ENCODE results near the gene CISD1. TPM values are rescaled to one million over a fixed set of nuclear protein-coding genes. Genes with fewer than 3 reads are reported as not detected.

CISD1 gene
- polyA plus RNA-seq, 1 donor from 2014 or later, result 86.3 TPM

- no peaks in the 10 kb centered on the region for H3K27me3 ChIP-seq (ENCODE audit: insufficient read depth, low read depth, low read length)
- no peak overlapping the region for H3K27ac ChIP-seq (ENCODE audit: low read length)
- H3K9me3 ChIP-seq (ENCODE audit: low read length), result no peaks in the 10 kb centered on the region
- no peak overlapping the region for H3K4me3 ChIP-seq (ENCODE audit: low read length)
- no peak overlapping the region for H3K9ac ChIP-seq (ENCODE audit: low read length)
- H4K20me1 ChIP-seq (ENCODE audit: insufficient read depth), result no peaks in the 10 kb centered on the region
- no peak overlapping the region for H2AFZ ChIP-seq (ENCODE audit: low read depth, low read length)
- H3K36me3 ChIP-seq (ENCODE audit: insufficient read depth, low read length), result no peaks in the 10 kb centered on the region
- H3K9me2 ChIP-seq (ENCODE audit: insufficient read depth, low read length), result no peaks in the 10 kb centered on the region
- H3F3A ChIP-seq (ENCODE audit: insufficient read depth, low read length, poor library complexity, severe bottlenecking), result no peaks in the 10 kb centered on the region
- no peak overlapping the region for H3K4me2 ChIP-seq (ENCODE audit: low read length)
- H3K79me2 ChIP-seq (replicated peaks; ENCODE audit: insufficient read depth, low read length), result no peaks in the 10 kb centered on the region
- TF ChIP-seq SMC3 (conservative IDR thresholded peaks at IDR 0.05; ENCODE audit: poor library complexity) (no peak), RAD21 (conservative IDR thresholded peaks at IDR 0.05) (no peak), POLR2AphosphoS5 (IDR thresholded peaks at IDR 0.05) (no peak), EP300 (conservative IDR thresholded peaks at IDR 0.05; ENCODE audit: poor library complexity, severe bottlenecking) (no peak), MXI1 (conservative IDR thresholded peaks at IDR 0.05; ENCODE audit: poor library complexity, severe bottlenecking) (no peak), REST (IDR thresholded peaks at IDR 0.05; ENCODE audit: borderline replicate concordance) (no peak), TAF1 (IDR thresholded peaks at IDR 0.05; ENCODE audit: low read depth) (no peak), EZH2 (IDR thresholded peaks at IDR 0.05; ENCODE audit: borderline replicate concordance, insufficient read depth, low read length, poor library complexity, severe bottlenecking) (no peak), CTCF (IDR thresholded peaks at IDR 0.05; ENCODE audit: poor library complexity, severe bottlenecking) (no peak)
Observed at GRCh38 chr10:58318346-58318745, 49.4 kb downstream of the CISD1 start.

- Histone ChIP-seq H3K4me2 (ENCODE audit: low read length) (no peak overlapping the region), H3K4me3 (ENCODE audit: low read length) (no peak overlapping the region), H3K9me3 (ENCODE audit: low read length) (no peaks in the 10 kb centered on the region), H3K9ac (ENCODE audit: low read length) (no peak overlapping the region), H3K9me2 (ENCODE audit: insufficient read depth, low read length) (no peaks in the 10 kb centered on the region), H3K79me2 (replicated peaks; ENCODE audit: insufficient read depth, low read length) (no peaks in the 10 kb centered on the region), H3K36me3 (ENCODE audit: insufficient read depth, low read length) (no peaks in the 10 kb centered on the region), H4K20me1 (ENCODE audit: insufficient read depth) (no peaks in the 10 kb centered on the region), H3K27me3 (ENCODE audit: insufficient read depth, low read depth, low read length) (no peaks in the 10 kb centered on the region), H3F3A (ENCODE audit: insufficient read depth, low read length, poor library complexity, severe bottlenecking) (no peaks in the 10 kb centered on the region), H2AFZ (ENCODE audit: low read depth, low read length) (no peak overlapping the region), H3K27ac (ENCODE audit: low read length) (no peak overlapping the region)
- no peak for TF ChIP-seq POLR2AphosphoS5 (IDR thresholded peaks at IDR 0.05)
- no peak for TF ChIP-seq REST (IDR thresholded peaks at IDR 0.05; ENCODE audit: borderline replicate concordance)
- TF ChIP-seq RAD21 (conservative IDR thresholded peaks at IDR 0.05), result no peak
- TF ChIP-seq TAF1 (IDR thresholded peaks at IDR 0.05; ENCODE audit: low read depth), result no peak
- TF ChIP-seq SMC3 (conservative IDR thresholded peaks at IDR 0.05; ENCODE audit: poor library complexity), result no peak
- no peak for TF ChIP-seq EZH2 (IDR thresholded peaks at IDR 0.05; ENCODE audit: borderline replicate concordance, insufficient read depth, low read length, poor library complexity, severe bottlenecking)
- TF ChIP-seq CTCF (IDR thresholded peaks at IDR 0.05; ENCODE audit: poor library complexity, severe bottlenecking), result no peak
- TF ChIP-seq MXI1 (conservative IDR thresholded peaks at IDR 0.05; ENCODE audit: poor library complexity, severe bottlenecking), result no peak
- no peak for TF ChIP-seq EP300 (conservative IDR thresholded peaks at IDR 0.05; ENCODE audit: poor library complexity, severe bottlenecking)
Observed at GRCh38 chr10:58319599-58319998, 50.6 kb downstream of the CISD1 start.

Measured in neural cell (in vitro differentiated cells).